ENCODE results near the gene ARHGDIB. TPM values are rescaled to one million over a fixed set of nuclear protein-coding genes. Genes with fewer than 3 reads are reported as not detected.

Gene ARHGDIB
- total RNA-seq, 3 donors from 2014 or later (not counting 1 experiment from before 2014, with no cell fraction given), result 838 to 962 (median 929) TPM

DNA sequence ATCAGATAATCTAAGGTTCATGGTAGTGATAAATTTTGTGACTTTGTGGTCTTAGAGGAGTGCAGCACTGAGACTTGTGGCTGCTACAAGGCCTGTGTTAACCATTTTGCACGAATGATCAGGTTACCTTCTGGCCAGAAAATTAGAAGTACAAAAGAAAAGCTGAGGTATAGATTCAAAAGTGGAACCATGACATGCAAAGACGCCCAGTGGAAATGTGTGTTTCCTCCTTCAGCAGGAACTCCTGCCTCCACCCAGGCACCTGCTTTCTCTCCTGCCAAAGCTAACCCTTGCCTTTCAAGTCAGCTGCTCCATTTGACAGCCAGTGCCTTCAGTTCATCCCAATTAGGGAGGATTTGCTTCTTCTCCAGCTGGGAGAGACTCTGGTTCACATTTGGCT is 21.6 kb upstream of the ARHGDIB start:
- peaks cover 4% of the 10 kb centered on the region for H3K4me1 ChIP-seq (ENCODE audit: control insufficient read depth, insufficient read depth, low read length)
- ATAC-seq (no peak), DNase-seq (peak in 1 of 2 donors; percentile 28)
- Mint-ChIP-seq H3K9me3 (no peaks in the 10 kb centered on the region), H3K36me3 (no peaks in the 10 kb centered on the region), H3K27ac (no peak overlapping the region), H3K4me3 (no peak overlapping the region), H3K27me3 (ENCODE audit: low read depth in 2 of 2) (peaks cover 5 to 9% of the 10 kb centered on the region in 2 donors), H3K4me1 (peaks cover 13 to 14% of the 10 kb centered on the region in 2 donors)
- TF ChIP-seq CTCF (IDR thresholded peaks at IDR 0.05), result no peak
- no peaks in the 10 kb centered on the region for H3K36me3 ChIP-seq (ENCODE audit: control insufficient read depth, insufficient read depth, low read length)
- WGBS (ENCODE audit: insufficient coverage), result 9% methylated on average over 2 of the region's 2 CpGs
- no peak overlapping the region for H3K4me3 ChIP-seq (ENCODE audit: low read length)
- H3K27ac ChIP-seq (ENCODE audit: low read length), result peak overlapping the region; percentile 31
- no peaks in the 10 kb centered on the region for H3K9me3 ChIP-seq (ENCODE audit: control insufficient read depth, insufficient read depth, low read length)
- intact Hi-C loops (cut with micrococcal nuclease), result no loop called here
- no peaks in the 10 kb centered on the region for H3K27me3 ChIP-seq (ENCODE audit: control insufficient read depth, insufficient read depth, low read length)

- intact Hi-C loops (cut with micrococcal nuclease), result no loop called here
- Mint-ChIP-seq H3K9me3 (no peaks in the 10 kb centered on the region), H3K36me3 (no peaks in the 10 kb centered on the region), H3K4me1 (peaks cover 13 to 14% of the 10 kb centered on the region in 2 donors), H3K4me3 (no peak overlapping the region), H3K27ac (no peak overlapping the region), H3K27me3 (ENCODE audit: low read depth in 2 of 2) (peaks cover 4 to 5% of the 10 kb centered on the region in 2 donors)
- ATAC-seq (no peak), DNase-seq (no peak)
- WGBS (ENCODE audit: insufficient coverage), result 60% methylated on average over 1 of the region's 1 CpG
- Histone ChIP-seq H3K27ac (ENCODE audit: low read length) (peak overlapping the region; percentile 31), H3K9me3 (ENCODE audit: control insufficient read depth, insufficient read depth, low read length) (no peaks in the 10 kb centered on the region), H3K36me3 (ENCODE audit: control insufficient read depth, insufficient read depth, low read length) (no peaks in the 10 kb centered on the region), H3K4me3 (ENCODE audit: low read length) (no peak overlapping the region), H3K4me1 (ENCODE audit: control insufficient read depth, insufficient read depth, low read length) (peaks cover 4% of the 10 kb centered on the region), H3K27me3 (ENCODE audit: control insufficient read depth, insufficient read depth, low read length) (no peaks in the 10 kb centered on the region)
- no peak for TF ChIP-seq CTCF (IDR thresholded peaks at IDR 0.05)
Observed at GRCh38 chr12:14982562-14982961, 21.2 kb upstream of the ARHGDIB start.

DNA sequence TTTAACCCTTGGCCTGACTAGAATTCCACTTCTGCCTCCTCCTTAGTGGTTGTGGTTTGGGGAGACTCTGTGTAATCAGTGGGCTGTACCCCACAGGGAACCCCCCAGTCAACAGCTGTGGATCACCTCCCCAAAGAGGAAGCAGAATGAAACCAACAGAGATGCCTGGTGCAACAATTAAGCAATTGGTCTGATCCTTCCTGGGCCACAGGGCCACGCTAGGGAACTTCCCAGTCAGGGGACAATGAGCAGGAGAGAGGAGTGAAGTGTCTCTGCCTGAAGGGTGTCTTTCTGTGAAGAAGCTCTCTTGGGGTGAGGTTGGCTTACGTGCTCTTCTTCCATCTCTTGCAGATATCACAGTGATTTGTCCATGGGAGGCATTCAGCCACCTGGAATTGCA is 19.6 kb upstream of the ARHGDIB start:
- H3K27me3 Mint-ChIP-seq (ENCODE audit: low read depth in 2 of 2), result no peaks in the 10 kb centered on the region
- H3K9me3 ChIP-seq (ENCODE audit: control insufficient read depth, insufficient read depth, low read length), result no peaks in the 10 kb centered on the region
- H3K4me1 Mint-ChIP-seq, result peaks cover 13 to 14% of the 10 kb centered on the region in 2 donors
- peak in 1 of 3 donors; percentile 63 for ATAC-seq
- no peak overlapping the region for H3K27ac Mint-ChIP-seq
- H3K27me3 ChIP-seq (ENCODE audit: control insufficient read depth, insufficient read depth, low read length), result no peaks in the 10 kb centered on the region
- no peak overlapping the region for H3K4me3 Mint-ChIP-seq
- TF ChIP-seq CTCF (IDR thresholded peaks at IDR 0.05), result no peak
- intact Hi-C loops (cut with micrococcal nuclease), result no loop called here
- no peaks in the 10 kb centered on the region for H3K9me3 Mint-ChIP-seq
- H3K4me3 ChIP-seq (ENCODE audit: low read length), result no peak overlapping the region
- H3K4me1 ChIP-seq (ENCODE audit: control insufficient read depth, insufficient read depth, low read length), result peaks cover 4% of the 10 kb centered on the region
- 88% methylated on average over 2 of the region's 2 CpGs for WGBS (ENCODE audit: insufficient coverage)
- no peak for DNase-seq
- H3K36me3 Mint-ChIP-seq, result no peaks in the 10 kb centered on the region
- H3K36me3 ChIP-seq (ENCODE audit: control insufficient read depth, insufficient read depth, low read length), result no peaks in the 10 kb centered on the region
- H3K27ac ChIP-seq (ENCODE audit: low read length), result no peak overlapping the region

- ATAC-seq, result no peak
- Histone ChIP-seq H3K36me3 (ENCODE audit: control insufficient read depth, insufficient read depth, low read length) (no peaks in the 10 kb centered on the region), H3K4me1 (ENCODE audit: control insufficient read depth, insufficient read depth, low read length) (peaks cover 4% of the 10 kb centered on the region), H3K4me3 (ENCODE audit: low read length) (no peak overlapping the region), H3K27ac (ENCODE audit: low read length) (no peak overlapping the region), H3K9me3 (ENCODE audit: control insufficient read depth, insufficient read depth, low read length) (no peaks in the 10 kb centered on the region), H3K27me3 (ENCODE audit: control insufficient read depth, insufficient read depth, low read length) (no peaks in the 10 kb centered on the region)
- Mint-ChIP-seq H3K4me3 (no peak overlapping the region), H3K36me3 (no peaks in the 10 kb centered on the region), H3K9me3 (no peaks in the 10 kb centered on the region), H3K27me3 (ENCODE audit: low read depth in 2 of 2) (peaks cover 0 to under 1% of the 10 kb centered on the region in 2 donors), H3K27ac (no peak overlapping the region), H3K4me1 (peaks cover 13 to 14% of the 10 kb centered on the region in 2 donors)
- DNase-seq, result no peak
- intact Hi-C loops (cut with micrococcal nuclease), result no loop called here
- TF ChIP-seq CTCF (IDR thresholded peaks at IDR 0.05), result no peak
Observed at GRCh38 chr12:14979468-14979867, 18.1 kb upstream of the ARHGDIB start.

Measured in natural killer cell (primary cell).